HS-5 (cell line): Measurements from ENCODE around the gene CDC25B.

Source experiments
- DNase-seq: peaks from one replicate; pipeline ENCODE4 v3.0.0-alpha.2; 2012; ENCODE audit warnings: low read depth

Gene CDC25B

DNA sequence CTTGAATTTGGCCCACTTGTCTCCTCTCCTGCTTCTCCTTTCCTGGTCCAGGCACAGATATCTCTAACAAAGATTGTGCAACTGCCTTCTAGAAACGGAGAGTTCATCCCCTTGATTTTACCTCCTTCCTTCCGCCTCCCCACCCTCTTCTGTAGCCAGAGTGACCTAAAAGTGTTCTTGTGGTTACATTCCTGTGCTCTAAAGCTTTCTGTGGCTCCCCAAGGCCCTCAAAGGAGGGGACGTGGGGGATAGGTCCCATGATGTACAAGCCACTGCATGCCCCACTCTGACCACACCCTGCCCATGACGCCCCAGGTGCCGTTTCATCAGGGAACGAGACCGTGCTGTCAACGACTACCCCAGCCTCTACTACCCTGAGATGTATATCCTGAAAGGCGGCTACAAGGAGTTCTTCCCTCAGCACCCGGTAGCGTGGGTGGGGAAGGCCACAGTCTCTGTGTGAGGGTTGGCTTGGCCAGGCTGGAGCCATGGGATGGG lies 8.2 kb downstream of the CDC25B start:
- DNase-seq = no peak

DNA sequence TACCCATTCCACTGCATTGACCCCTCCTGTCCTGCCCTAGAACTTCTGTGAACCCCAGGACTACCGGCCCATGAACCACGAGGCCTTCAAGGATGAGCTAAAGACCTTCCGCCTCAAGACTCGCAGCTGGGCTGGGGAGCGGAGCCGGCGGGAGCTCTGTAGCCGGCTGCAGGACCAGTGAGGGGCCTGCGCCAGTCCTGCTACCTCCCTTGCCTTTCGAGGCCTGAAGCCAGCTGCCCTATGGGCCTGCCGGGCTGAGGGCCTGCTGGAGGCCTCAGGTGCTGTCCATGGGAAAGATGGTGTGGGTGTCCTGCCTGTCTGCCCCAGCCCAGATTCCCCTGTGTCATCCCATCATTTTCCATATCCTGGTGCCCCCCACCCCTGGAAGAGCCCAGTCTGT lies 8.7 kb downstream of the CDC25B start:
- no peak for DNase-seq

DNA sequence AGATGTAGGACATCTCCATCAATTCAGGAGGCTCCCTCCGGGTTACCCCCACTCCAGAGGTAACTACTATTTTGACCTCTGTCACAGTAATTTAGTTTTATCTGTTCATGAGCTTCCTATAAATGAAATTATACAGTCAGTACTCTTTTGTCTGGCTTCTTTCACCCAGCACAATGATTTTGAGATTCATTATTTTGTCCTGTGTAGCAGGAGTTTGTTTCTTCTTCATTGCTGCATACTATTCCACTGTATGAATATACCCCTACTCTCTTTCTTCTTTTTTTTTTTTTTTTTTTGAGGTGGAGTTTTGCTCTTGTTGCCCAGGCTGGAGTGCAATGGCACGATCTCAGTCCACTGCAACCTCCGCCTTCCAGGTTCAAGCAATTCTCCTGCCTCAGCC lies 12.4 kb downstream of the CDC25B start:
- DNase-seq = no peak

DNA sequence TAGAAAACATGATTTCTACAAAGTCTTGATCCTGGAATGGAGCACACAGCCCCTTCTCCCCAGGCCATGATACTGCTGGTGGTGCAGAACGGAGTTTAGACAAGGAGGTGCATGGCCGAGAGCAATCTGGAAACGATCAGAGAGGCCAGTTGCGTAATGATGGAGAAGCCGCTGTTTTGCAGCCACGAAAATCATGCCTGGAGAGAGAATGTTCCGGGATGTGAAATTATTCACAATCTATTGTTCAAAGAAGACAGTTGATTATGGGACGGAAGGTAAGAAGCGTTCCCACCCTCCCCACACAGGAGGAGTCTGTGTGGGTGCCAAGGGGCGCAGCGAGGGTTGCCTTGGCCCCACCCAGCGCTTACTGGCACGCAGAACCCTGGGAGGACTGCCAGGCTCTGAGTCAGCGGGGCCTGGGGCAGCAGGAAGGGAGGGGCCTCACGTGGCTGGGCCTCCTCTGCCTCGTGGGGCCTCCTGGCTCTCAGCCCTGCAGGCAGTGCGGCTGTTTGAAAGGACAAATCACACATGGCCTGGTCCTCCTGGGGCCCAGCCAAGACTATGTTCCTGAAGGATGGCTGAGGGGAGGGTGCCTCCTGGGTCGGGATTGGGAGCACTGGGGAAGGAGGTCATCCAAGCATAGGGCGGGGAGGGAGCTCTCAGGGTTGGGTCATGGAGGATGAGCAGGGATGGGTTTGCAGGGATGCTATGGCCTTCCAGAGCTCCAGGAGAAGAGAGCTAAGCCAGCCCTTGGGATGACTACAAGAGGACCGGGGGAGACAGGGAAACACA lies 15.6 kb downstream of the CDC25B start:
- DNase-seq = peak; percentile 98

DNA sequence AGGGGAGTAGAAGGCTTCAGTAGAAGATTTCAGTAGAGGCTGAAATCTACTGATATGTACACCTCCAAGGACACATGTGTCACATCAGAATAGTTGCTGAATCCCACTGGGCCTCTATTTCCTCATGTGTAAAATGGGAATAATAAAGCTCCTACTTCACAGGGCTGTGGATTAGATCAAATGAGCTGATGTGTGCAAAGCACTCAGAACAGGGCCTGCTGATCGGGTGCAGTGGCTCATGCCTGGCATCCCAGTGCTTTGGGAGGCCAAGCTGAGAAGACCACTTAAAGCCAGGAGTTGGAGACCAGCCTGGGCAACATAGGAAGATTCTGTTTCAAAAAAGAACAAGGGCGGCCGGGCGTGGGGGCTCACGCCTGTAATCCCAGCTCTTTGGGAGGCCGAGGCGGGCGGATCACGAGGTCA lies 16.2 kb downstream of the CDC25B start:
- no peak for DNase-seq

DNA sequence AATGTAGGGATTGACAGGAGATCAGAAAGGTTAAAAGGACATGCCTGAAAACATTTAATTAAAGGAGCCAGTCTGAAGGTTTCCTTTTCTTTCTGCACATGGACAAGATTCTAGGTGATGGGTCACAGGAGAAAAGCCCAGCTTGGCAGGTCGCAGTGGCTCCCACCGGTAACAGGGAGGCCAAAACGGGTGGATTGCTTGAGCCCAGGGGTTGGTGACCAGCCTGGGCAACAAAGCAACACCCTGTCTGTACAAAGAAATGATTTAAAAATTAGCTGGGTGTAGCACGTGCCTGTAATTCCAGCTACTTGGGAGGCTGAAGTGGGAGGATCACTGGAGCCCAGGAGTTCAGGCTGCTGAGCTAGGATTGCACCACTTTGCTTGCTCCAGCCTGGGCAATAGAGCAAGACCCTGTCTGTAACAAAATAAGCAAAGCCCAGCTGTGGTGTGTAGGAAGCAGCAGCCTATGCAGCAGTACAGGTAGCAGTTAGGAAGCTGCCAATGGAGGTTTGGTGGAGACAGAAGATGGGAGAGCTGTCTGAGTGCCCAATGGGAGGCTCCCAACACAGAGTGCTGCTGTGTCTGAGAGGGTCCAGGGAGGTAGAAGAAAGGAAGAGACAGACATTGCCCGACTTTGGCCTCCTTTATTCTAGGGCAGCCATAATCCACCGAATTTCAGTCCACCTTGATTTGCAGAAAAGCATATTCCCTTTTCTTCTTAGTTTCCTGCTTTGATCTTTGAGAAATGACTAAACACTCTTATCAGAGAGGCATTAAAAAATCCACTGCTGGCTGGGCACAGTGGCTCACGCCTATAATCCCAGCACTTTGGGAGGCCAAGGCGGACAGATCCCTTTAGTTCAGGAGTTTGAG lies 17.1 kb downstream of the CDC25B start:
- no peak for DNase-seq

DNA sequence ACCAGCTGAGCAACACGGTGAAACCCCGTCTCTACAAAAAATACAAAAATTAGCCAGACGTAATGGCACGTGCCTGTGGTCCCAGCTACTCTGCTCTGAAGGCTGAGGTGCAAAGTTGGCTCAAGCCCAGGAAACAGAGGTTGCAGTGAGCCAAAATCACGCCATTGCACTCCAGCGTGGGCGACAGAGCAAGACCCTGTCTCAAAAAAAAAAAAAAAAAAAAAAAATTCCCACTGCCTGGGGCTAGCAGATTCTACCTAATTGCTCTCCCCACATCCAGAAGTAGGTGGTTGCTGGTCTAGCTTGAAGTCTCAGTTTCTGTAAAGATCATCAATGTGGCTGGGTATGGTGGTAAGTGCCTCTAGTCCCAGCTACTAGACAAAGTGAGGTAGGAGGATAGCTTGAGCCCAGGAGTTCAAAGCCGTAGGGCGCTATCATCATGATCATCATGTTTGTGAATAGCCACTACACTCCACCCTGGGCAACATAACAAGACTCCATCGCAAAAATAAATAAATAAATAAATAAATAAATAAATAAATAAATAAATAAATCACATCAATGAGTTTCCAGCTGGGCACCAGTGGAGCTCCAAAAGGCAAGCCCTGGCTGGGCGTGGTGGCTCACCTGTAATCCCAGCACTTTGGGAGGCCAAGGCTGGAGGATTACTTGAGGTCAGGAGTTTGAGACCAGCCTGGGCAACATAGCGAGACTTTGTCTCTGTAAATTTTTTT lies 17.9 kb downstream of the CDC25B start:
- DNase-seq = no peak

DNA sequence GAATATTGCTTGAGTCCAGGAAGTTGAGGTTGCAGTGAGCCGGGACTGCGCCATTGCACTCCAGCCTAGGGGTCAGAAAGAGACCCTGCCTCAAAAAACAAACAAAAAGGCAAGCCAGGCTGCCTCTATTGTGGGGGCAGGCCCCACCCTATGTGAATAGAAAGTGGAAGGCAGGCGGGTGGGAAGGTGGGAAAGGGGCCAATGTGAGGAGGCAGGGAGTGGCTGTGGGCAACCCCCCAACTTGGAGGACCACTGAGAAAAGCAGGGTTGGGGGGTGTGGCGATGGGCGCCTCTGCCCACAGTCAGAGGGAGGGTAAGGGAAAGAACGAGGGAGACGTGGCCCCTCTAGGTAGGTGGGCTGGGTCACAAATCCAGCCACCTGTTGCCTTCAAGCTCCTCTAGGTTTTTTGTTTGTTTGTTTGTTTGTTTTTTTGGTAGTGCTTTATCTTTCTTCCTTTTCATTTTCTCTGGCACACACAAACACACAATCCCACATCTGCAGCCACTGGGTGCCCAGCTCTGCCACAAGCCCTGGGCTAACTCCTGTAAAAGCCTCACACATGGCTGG lies 18.9 kb downstream of the CDC25B start:
- no peak for DNase-seq

DNA sequence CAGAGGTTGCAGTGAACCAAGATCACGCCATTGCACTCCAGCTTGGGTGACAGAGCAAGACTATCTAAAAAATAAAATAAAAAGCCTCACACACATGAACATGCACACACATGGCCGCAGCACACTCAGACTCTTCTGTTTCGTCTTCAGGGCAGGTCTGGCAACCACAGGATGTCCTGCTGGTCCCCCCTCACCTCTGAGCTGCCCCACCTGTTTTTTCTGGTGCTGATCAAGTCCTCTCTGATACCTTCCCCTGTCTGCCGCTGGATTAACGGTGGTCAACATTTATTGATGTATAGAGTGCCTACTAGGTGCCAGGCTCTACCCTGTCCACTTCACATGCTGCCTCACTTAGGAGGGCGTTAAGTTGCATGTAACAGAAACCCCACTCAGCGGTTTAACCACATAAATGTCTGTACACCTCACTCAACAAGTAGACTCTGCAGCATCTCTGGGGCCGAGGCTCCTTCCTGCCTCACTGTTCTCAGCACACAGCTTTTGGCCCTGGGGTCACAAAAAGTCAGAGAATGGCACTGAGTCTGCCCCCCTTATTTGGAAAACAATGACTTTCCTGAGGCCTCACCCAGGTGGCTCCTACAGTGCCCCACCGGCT lies 19.7 kb downstream of the CDC25B start:
- DNase-seq = no peak

DNA sequence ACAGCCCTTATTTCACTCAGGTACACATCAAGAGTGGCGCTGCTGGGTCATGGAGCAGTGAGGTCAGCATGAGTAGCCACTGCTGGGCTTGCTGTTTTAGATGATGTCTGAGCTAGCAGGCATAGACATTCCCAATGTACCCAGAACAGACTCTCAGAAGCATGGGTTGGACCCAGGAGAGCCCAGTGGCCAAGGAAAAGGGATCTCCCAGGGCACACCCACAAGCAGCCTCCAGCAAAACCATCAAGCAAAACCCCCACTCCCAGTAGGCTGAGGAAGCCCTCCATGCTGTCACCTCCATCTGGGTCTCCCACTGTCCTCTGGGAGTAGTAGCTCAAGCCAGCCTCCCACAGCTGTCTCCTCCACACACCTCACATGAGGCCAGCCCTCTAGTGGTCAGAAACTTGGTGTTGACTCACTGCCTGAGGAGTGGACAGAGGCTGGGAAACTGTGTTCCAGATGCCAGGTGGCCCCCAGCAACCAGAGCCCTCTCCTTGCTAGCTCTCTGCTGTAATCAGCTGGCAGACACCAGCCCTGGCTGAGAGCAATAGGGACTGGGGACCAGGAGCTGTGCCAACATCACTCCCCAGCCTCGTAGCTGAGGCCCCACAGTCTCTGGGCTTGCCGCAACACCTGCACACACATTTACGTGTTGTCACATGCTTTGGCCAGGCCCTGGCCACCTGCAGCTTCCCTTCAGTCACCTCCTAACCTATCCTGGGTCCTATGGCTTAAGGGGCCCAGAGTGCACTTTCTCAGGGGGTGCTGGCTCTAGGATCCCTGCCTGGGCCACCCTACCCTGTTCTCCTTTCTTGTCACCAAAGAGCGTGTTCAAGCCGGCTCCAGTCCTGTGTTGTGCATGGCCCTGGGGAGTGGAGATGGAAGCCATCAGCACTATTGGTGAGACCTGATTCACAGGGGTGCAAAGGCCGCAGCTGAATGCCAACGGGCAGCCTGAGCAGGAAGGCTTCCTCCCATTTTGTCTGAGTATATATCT lies 22.3 kb downstream of the CDC25B start:
- DNase-seq = peak; percentile 56

DNA sequence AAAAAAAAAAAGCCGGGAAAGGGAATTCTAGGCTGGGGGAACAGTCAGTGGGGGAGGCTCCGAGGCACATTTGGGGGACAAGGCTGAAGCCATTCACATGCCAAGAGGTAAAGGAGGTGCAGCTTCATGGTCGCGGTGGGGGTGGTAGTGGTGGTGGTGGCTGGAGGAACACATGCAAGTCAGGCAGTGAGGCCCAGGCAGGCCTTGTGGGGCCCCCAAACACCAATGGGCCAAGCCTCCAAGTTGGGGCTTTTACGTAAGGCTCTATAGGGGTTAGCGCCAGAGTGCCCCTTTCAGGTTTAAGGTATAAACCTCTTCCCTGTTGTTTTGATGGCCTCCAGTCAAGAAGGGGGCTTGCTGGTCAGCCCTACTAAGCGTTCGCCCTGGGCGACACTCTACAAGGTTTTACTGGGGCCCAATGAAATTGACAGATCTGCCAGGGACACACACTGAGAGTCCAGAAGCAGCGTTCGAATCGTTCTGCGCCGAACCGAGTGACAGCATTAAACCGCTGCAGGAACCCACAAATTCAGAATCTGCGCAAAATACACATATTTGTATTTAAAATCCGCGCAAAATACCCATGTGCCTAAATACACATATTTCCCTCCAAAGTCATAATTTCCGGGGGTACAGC lies 23.4 kb downstream of the CDC25B start:
- DNase-seq = no peak

DNA sequence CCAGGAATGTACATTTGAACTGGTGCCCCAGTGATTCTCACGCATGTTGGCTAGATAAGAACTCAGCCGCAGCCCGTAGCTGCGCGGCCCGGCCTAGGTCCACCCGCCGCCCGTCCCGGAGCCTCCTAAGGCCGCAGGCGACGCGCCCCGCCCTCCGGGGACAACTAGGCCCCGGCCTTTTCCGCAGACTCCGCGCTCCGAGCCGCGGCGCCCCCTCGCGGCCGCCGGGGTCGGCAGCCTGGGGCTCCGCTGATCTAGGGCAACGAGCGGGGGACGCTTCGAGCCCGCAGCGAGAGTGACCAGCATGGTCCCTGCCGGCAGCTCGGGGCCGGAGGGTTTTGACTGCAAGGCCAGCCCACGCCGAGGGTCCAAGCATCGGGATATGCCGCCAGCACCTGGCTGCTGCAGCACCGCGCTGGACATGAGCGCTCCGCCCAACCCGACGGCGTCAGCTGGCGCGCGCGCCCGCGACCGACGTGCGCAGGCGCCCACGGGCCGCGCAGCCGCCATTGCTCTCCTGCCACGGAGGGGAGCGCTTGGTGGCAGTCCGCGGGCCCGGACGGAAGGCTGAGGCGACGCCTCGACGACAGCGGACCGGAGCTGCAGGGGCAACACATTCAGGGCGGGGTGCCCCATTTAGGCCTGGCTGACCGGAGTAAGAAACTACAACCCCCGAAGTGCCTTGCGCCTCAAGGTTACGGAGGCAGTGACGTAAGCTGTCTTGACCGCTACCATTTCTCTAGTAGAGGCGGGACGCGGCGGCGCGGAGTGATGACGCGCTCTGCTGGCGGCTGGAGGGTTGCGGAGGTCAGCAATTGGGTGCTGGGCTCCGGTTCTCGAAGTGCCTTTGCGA lies 24.2 kb downstream of the CDC25B start, which contains the start of gene AP5S1:
TSS of gene AP5S1 (plus strand) at position 500 of the 853 bp plus-strand sequence. CDS start 1,571 bp downstream, outside the sequence.
- DNase-seq = peak; percentile 91

DNA sequence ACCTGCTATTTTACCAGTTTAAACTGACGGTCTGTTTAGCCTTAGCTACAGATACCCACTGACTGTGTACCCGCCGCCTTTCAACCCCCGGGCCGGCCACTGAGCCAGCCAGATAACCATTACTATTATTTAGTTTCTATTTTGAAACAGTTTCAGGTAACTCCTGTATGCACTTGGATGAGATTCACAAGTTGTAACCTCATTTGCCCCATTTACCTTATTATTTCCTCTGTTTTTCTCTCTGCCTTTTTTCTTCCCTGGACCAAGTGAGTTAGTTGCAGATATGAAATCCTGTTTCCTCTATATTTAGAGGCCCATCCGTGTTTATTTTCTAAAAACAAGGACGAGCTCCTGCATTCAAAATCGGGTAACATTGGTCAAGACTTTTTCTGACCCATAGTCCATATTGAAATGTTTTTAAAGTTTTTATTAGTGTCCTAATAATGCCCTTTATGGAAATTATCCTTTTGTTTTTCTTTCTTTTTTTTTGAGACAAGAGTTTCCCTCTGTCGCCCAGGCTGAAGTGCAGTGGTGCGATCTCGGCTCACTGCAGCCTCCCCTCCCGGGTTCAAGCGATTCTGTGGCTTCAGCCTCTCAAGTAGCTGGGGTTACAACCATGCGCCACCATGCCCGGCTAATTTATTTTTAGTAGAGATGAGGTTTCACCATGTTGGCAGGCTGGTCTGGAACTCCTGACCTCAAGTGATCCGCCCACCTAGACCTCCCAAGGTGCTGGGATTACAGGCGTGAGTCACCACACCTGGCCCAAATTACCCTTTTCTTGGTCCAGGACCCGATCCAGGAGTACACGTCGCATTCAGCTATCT lies 25.0 kb downstream of the CDC25B start:
- no peak for DNase-seq

DNA sequence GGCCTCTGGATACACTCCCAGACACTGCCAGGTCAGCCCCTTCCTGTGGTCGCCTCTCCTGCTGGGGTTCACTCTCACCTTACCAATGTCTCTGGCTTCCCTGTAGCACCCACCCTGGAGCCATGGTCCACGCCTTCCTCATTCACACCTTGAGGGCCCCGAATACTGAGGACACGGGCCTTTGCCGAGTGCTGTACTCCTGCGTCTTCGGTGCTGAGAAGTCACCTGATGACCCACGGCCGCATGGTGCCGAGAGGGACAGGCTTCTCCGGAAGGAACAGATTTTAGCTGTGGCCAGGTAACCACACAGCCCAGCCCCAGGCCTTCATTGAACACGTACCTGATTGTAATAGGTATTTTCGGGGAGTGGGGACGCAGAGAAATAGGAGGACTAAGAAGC lies 25.9 kb downstream of the CDC25B start:
- DNase-seq = no peak

DNA sequence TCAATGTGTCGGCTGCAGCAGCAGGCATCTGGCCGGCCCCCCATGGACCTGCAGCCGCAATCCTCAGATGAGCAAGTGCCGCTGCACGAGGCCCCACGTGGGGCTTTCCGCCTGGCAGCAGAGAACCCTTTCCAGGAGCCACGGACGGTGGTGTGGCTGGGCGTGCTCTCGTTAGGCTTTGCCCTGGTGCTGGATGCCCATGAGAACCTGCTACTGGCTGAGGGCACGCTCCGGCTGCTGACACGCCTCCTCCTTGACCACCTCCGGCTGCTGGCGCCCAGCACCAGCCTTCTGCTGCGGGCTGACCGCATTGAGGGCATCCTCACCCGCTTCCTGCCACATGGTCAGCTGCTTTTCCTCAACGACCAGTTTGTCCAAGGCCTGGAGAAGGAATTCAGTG lies 27.8 kb downstream of the CDC25B start:
- no peak for DNase-seq

DNA sequence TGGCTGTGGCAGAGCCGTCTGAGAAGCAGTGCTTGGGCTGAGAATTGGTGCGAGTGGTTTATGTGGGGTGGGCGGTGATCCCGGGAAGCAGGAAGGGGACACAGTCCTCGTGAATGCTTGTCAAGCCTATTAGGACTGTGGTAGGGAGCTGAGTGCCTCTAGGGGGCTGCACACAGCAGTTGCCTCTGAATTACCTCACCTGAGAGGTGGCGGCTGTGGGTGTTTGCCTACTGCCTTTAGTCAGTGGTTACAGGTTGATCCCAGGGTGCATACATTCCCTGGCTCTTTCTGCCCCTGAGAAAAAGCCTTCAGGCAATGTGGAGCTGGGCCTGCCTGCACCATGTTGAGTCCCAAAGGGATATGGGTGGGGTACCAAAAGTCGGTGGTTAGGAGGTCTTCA lies 29.4 kb downstream of the CDC25B start:
- DNase-seq = no peak

DNA sequence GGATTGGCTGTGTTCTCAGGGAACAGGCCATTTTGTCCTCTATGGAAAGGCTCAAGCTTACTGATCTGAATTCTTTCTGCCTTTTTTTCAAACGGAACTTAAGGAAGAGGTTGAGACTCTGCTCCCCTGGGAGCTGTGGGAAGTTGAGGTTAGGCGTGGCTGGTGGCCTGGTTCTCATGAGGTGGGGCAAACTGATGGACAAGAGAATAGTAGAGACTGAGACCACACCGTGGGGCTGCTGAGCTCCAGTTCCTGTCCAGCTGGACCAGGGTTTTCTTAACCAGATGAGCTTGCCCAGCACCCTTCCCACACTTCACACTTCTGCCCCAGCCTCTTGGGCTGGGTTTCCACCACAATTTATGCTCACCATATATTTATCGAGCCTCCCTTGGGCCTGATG lies 30.3 kb downstream of the CDC25B start:
- no peak for DNase-seq

DNA sequence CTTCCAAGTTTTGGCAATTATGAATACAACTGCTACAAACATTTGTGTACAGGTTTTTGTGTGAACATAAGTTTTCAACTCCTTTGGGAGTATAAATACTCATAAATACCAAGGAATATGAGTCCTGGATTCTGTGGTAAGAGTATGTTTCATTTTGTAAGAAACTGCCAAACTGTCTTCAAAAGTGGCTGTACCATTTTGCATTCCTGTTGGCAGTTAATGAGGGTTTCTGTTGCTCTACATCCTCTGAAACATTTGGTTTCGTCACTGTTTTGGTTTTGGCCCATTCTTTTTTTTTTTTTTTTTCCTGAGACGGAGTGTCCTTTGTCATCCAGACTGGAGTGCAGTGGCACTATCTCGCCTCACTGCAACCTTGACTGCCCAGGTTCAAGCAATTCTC lies 32.7 kb downstream of the CDC25B start:
- DNase-seq = no peak
